SK-N-SH (cell line): Measurements from ENCODE around the gene BCAR3. TPM values are rescaled to one million over a fixed set of nuclear protein-coding genes. Genes with fewer than 3 reads are reported as not detected.

Experiments
- CTCF ChIA-PET: fragments of 300-600, 350-600 bp; formaldehyde crosslinking; extraction: SDS; loops from one replicate; lab custom pipeline; 2021; lab: Yijun Ruan, JAX
- POLR2A ChIA-PET: fragments of 350-600 bp; sonication (Branson Sonifier 250); formaldehyde crosslinking; extraction: SDS; loops from one replicate; lab custom pipeline; 2020; ENCODE audit warnings: antibody characterized with exemption, inconsistent platforms; lab: Yijun Ruan, JAX
- DNase-seq: peaks from one replicate; pipeline ENCODE4 v3.0.0; 2012
- H2AFZ ChIP-seq: fragments of 200-600 bp; sonication (generic); 2 replicates; pipeline ENCODE4 v1.8.1; 2016; ENCODE audit warnings: antibody characterized with exemption, mild to moderate bottlenecking, low read depth
- H3F3A ChIP-seq: fragments of 200-600 bp; sonication (generic); replicated peaks from 2 replicates; pipeline ENCODE3; 2016; ENCODE audit warnings: antibody characterized with exemption, mild to moderate bottlenecking; ENCODE audit not compliant: insufficient read depth
- H3K27ac ChIP-seq, 2 experiments: fragments of 200-500 bp in 1 of 2; fragments of 200-600 bp in 1 of 2; sonication (Bioruptor generic) in 1 of 2; sonication (generic), shearing (Covaris generic) in 1 of 2; 2 replicates each; pipeline versions ENCODE4 v1.5.1 to v1.6.1; 2014 to 2016; ENCODE audit warnings: low read depth in 2 of 2, inconsistent platforms in 1 of 2, low read length in 1 of 2, mild to moderate bottlenecking in 1 of 2, mixed read lengths in 1 of 2
- H3K27me3 ChIP-seq: fragments of 200-600 bp; sonication (generic), shearing (Covaris generic); 2 replicates; pipeline ENCODE4 v1.6.1; 2016; ENCODE audit warnings: mixed run types; ENCODE audit not compliant: insufficient read depth
- H3K36me3 ChIP-seq, 2 experiments: fragments of 200-500 bp in 1 of 2; fragments of 200-600 bp in 1 of 2; sonication (Bioruptor generic) in 1 of 2; sonication (generic) in 1 of 2; replicated peaks in 1 of 2; 2 replicates each; pipeline versions ENCODE3 to v1.5.1; 2014 to 2016; ENCODE audit warnings: low read length in 1 of 2, mild to moderate bottlenecking in 1 of 2; ENCODE audit not compliant: insufficient read depth in 2 of 2, control insufficient read depth in 1 of 2
- H3K4me1 ChIP-seq, 2 experiments: fragments of 200-500 bp in 1 of 2; fragments of 200-600 bp in 1 of 2; sonication (Bioruptor generic) in 1 of 2; sonication (generic), shearing (Covaris generic) in 1 of 2; 2 replicates each; pipeline versions ENCODE4 v1.5.1 to v1.6.1; 2014 to 2016; ENCODE audit warnings: low read depth in 1 of 2, low read length in 1 of 2, mixed run types in 1 of 2; ENCODE audit not compliant: insufficient read depth in 2 of 2, control insufficient read depth in 1 of 2
- H3K4me2 ChIP-seq: fragments of 200-600 bp; sonication (generic), shearing (Covaris generic); 2 replicates; pipeline ENCODE4 v1.6.1; 2017; ENCODE audit warnings: mixed run types
- H3K4me3 ChIP-seq, 2 experiments: fragments of 200-500 bp in 1 of 2; fragments of 200-600 bp in 1 of 2; sonication (Bioruptor generic) in 1 of 2; sonication (generic), shearing (Covaris generic) in 1 of 2; 2 replicates each; pipeline versions ENCODE4 v1.5.1 to v1.8.1; 2014 to 2016; ENCODE audit warnings: low read depth in 2 of 2, inconsistent platforms in 1 of 2, low read length in 1 of 2, mild to moderate bottlenecking in 1 of 2, mixed read lengths in 1 of 2, moderate library complexity in 1 of 2
- H3K79me2 ChIP-seq: fragments of 200-600 bp; sonication (generic); 2 replicates; pipeline ENCODE4 v1.8.1; 2017; ENCODE audit warnings: mild to moderate bottlenecking; ENCODE audit not compliant: insufficient read depth
- H3K9ac ChIP-seq: fragments of 200-600 bp; sonication (generic); 2 replicates; pipeline ENCODE4 v1.6.1; 2017; ENCODE audit warnings: mixed run types
- H3K9me2 ChIP-seq: fragments of 200-600 bp; sonication (generic); 2 replicates; pipeline ENCODE4 v1.6.1; 2017; ENCODE audit warnings: mixed run types
- H3K9me3 ChIP-seq: fragments of 200-600 bp; sonication (generic); 2 replicates; pipeline ENCODE4 v1.6.1; 2017; ENCODE audit warnings: mixed run types, mild to moderate bottlenecking, moderate library complexity
- H4K20me1 ChIP-seq: fragments of 200-600 bp; sonication (generic); 2 replicates; pipeline ENCODE4 v1.6.1; 2017; ENCODE audit warnings: mild to moderate bottlenecking, mixed run types; ENCODE audit not compliant: insufficient read depth
- CHD2 ChIP-seq: fragments of 150-350 bp; IDR thresholded peaks from 2 replicates; pipeline ENCODE4 v1.6.1; 2018; ENCODE audit warnings: low read length; ENCODE audit not compliant: partially characterized antibody
- EP300 ChIP-seq, 2 experiments: IDR thresholded peaks; 2 replicates each; pipeline versions ENCODE4 v1.4.0 to v1.6.1; 2012; ENCODE audit warnings: borderline replicate concordance in 1 of 2, low read depth in 1 of 2, low read length in 1 of 2
- MAX ChIP-seq: IDR thresholded peaks from 2 replicates; pipeline ENCODE4 v1.4.0; 2012; ENCODE audit warnings: low read depth
- MEF2A ChIP-seq: IDR thresholded peaks from 2 replicates; pipeline ENCODE4 v1.4.0; 2012; ENCODE audit warnings: low read depth, borderline replicate concordance
- MXI1 ChIP-seq: IDR thresholded peaks from 2 replicates; pipeline ENCODE4 v1.6.1; 2012; ENCODE audit warnings: mild to moderate bottlenecking, low read depth, low read length, improper control_type of control experiment
- NRF1 ChIP-seq: IDR thresholded peaks from 2 replicates; pipeline ENCODE4 v1.6.1; 2012; ENCODE audit warnings: low read depth, mild to moderate bottlenecking, low read length
- PBX3 ChIP-seq: IDR thresholded peaks from 2 replicates; pipeline ENCODE4; 2012
- POLR2AphosphoS5 ChIP-seq: IDR thresholded peaks from 2 replicates; pipeline ENCODE4 v1.6.1; 2012; ENCODE audit warnings: low read depth, low read length
- RAD21 ChIP-seq: IDR thresholded peaks from 2 replicates; pipeline ENCODE4 v1.6.1; 2012; ENCODE audit warnings: mild to moderate bottlenecking, low read length
- REST ChIP-seq: IDR thresholded peaks from 2 replicates; pipeline ENCODE4 v1.6.1; 2012; ENCODE audit warnings: mild to moderate bottlenecking, low read depth, low read length, moderate library complexity
- TAF1 ChIP-seq: IDR thresholded peaks from 2 replicates; pipeline ENCODE4 v1.6.1; 2012; ENCODE audit warnings: low read depth, mild to moderate bottlenecking, low read length, moderate library complexity, borderline replicate concordance
- TCF12 ChIP-seq: IDR thresholded peaks from 2 replicates; pipeline ENCODE4 v1.4.0; 2012
- TEAD4 ChIP-seq: IDR thresholded peaks from 2 replicates; pipeline ENCODE4 v1.4.0; 2012; ENCODE audit warnings: mild to moderate bottlenecking, borderline replicate concordance; ENCODE audit not compliant: insufficient read depth
- USF2 ChIP-seq: fragments of 150-350 bp; IDR thresholded peaks from 2 replicates; pipeline ENCODE4 v1.6.1; 2017; ENCODE audit warnings: antibody characterized with exemption, low read length, low read depth, borderline replicate concordance
- YY1 ChIP-seq: IDR thresholded peaks from 2 replicates; pipeline ENCODE4 v1.4.0; 2012; ENCODE audit warnings: low read depth, mild to moderate bottlenecking
- ZBTB33 ChIP-seq: IDR thresholded peaks from 2 replicates; pipeline ENCODE4 v1.4.0; 2012; ENCODE audit warnings: low read depth, borderline replicate concordance
- WGBS: methylation state at CpG from one replicate; pipeline ENCODE4 v1.1.6; 2017; ENCODE audit warnings: low lambda C conversion rate; 5-methylcytosine and 5-hydroxymethylcytosine counted together
- polyA plus RNA-seq, 3 experiments: library from polyadenylated mRNA; depleted of rRNA; stranded (reverse); fragments of >200 nt; gene quantifications; 2 replicates each; pipeline ENCODE4 v1.2.3, GENCODE V29; 2012

BCAR3 gene
- polyA plus RNA-seq, 1 of the 3 experiments (the other 2 are of a cell fraction): 58.4 TPM

GRCh38 chr1:93521618-93522017, 160.0 kb downstream of the BCAR3 start:
- H3K4me2 ChIP-seq: no peak overlapping the region
- no peak overlapping the region for H2AFZ ChIP-seq
- H3K4me3 ChIP-seq: no peak overlapping the region
- CTCF ChIA-PET: no interaction called here
- POLR2A ChIA-PET: no interaction called here
- TF ChIP-seq REST (no peak), USF2 (no peak), TEAD4 (no peak), EP300 (IDR thresholded peaks at IDR 0.05; ENCODE audit: borderline replicate concordance in 1 of 2, low read depth in 1 of 2, low read length in 1 of 2) (no peak), TCF12 (no peak), ZBTB33 (no peak), TAF1 (no peak), MXI1 (no peak), MAX (no peak), MEF2A (no peak), NRF1 (no peak), PBX3 (no peak), POLR2AphosphoS5 (no peak), YY1 (no peak), RAD21 (no peak), CHD2 (no peak)
- no peak for DNase-seq
- no peak overlapping the region for H3K27ac ChIP-seq
- peaks cover 13% of the 10 kb centered on the region for H3F3A ChIP-seq
- H3K9me3 ChIP-seq: no peaks in the 10 kb centered on the region
- no peaks in the 10 kb centered on the region for H3K9me2 ChIP-seq
- H3K27me3 ChIP-seq: no peaks in the 10 kb centered on the region
- no peak overlapping the region for H3K9ac ChIP-seq
- 97% methylated on average over 2 of the region's 2 CpGs for WGBS
- peaks cover 45% of the 10 kb centered on the region for H3K79me2 ChIP-seq
- H3K4me1 ChIP-seq: peaks cover 0 to 3% of the 10 kb centered on the region in 2 experiments; a peak in 1 of 4 replicates
- peaks cover 23% of the 10 kb centered on the region for H4K20me1 ChIP-seq
- H3K36me3 ChIP-seq: peaks cover 26 to 56% of the 10 kb centered on the region in 2 experiments
